Natural killer cell treated with Interleukin-12 subunit alpha and Interleukin-12 subunit beta and Interleukin-15 and Interleukin-18, amount 100 ng/mL, for 72 hours (primary cell): ENCODE data around the gene ZNF354B. TPM values are rescaled to one million over a fixed set of nuclear protein-coding genes. Genes with fewer than 3 reads are reported as not detected.
"Not testable (repeated sequence)": the region's sequence is repeated elsewhere in the genome, so short reads cannot be mapped to it uniquely, and the experiment has no call there.

Experiments used
- ATAC-seq, 2 donors: fragments of 150-1000 bp; cut with Tn5 transposase in 1 of 2; sonication (Bioruptor Pico), chemical (Tn5 transposase) in 1 of 2; 2 replicates each; pipeline ENCODE4 v1.10.0; 2021
- DNase-seq: peaks from one replicate; pipeline ENCODE4 v3.0.0; 2022; ENCODE audit warnings: low spot score
- H3K27ac Mint-ChIP-seq, 2 donors: 1 replicate in 1 of 2; 2 replicates in 1 of 2; pipeline ENCODE4 v1.8.0; 2022; ENCODE audit warnings: mixed read lengths in 2 of 2, mild to moderate bottlenecking in 1 of 2, moderate library complexity in 1 of 2
- H3K27me3 Mint-ChIP-seq, 2 donors: 1 replicate in 1 of 2; 2 replicates in 1 of 2; pipeline ENCODE4 v1.8.0; 2022; ENCODE audit warnings: mixed read lengths in 2 of 2
- H3K36me3 Mint-ChIP-seq: one replicate; pipeline ENCODE4 v1.8.0; 2022; ENCODE audit warnings: mixed read lengths
- H3K4me1 Mint-ChIP-seq, 2 donors: 1 replicate in 1 of 2; 2 replicates in 1 of 2; pipeline ENCODE4 v1.8.0; 2022; ENCODE audit warnings: low read depth in 2 of 2, mixed read lengths in 2 of 2, mild to moderate bottlenecking in 1 of 2
- H3K4me3 Mint-ChIP-seq: one replicate; pipeline ENCODE4 v1.8.0; 2022; ENCODE audit warnings: mixed read lengths
- H3K9me3 Mint-ChIP-seq: 2 replicates; pipeline ENCODE4 v1.8.0; 2022; ENCODE audit warnings: mixed read lengths
- total RNA-seq, 2 donors: library from RNA; stranded (reverse); gene quantifications; one replicate each; pipeline ENCODE4 v1.2.3, GENCODE V29; 2022

ZNF354B gene
- total RNA-seq, 2 donors from 2014 or later: 10.3 to 18.7 TPM

DNA sequence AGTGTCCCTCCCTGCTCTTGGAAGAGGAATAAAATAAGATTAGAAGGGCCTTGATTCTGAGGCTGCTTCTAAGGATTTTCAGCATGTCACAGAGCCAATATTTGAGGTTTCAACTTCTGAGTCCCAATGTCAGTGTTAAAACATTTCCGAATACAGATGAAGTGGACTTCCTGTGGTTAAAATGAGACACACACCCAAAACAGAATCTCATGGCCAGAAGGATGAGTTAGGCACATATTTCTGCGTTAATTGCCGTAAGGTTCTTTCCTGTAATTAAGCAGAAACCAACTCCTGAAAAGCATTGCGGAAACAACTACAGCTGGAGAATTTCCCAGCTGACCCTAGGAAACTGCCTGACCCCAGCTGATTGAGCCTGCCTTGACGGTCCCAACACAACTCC, 10.4 kb upstream of the ZNF354B start:
- Mint-ChIP-seq H3K36me3 (no peaks in the 10 kb centered on the region), H3K27me3 (peaks cover 15 to 24% of the 10 kb centered on the region in 2 donors), H3K4me3 (no peak overlapping the region), H3K9me3 (no peaks in the 10 kb centered on the region), H3K27ac (no peak overlapping the region), H3K4me1 (peaks cover 0 to 5% of the 10 kb centered on the region in 2 donors)
- ATAC-seq: no peak
- no peak for DNase-seq

DNA sequence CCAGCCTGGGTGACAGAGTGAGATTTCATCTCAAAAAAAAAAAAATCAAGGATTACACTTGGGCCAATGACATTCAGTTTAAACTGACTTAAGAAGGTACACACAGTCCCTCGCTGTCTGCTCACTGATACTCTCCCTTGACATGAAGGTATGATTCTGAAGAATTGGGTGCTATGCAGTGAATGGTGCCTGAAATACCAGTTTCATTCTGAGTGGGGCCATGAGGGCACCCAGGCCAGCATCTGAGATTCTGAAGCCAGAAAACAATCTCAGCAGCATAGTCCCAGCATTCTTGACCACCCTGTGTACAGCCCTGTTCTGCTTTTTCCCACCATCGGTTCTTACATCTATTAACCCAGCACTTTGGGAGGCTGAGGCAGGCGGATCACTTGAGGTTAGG, 7.8 kb upstream of the ZNF354B start:
- H3K9me3 Mint-ChIP-seq: no peaks in the 10 kb centered on the region
- DNase-seq (no peak), ATAC-seq (no peak)
- H3K27ac Mint-ChIP-seq: no peak overlapping the region
- no peaks in the 10 kb centered on the region for H3K36me3 Mint-ChIP-seq
- H3K4me3 Mint-ChIP-seq: no peak overlapping the region
- peaks cover 18 to 28% of the 10 kb centered on the region in 2 donors for H3K27me3 Mint-ChIP-seq
- H3K4me1 Mint-ChIP-seq: peaks cover 0 to 5% of the 10 kb centered on the region in 2 donors

DNA sequence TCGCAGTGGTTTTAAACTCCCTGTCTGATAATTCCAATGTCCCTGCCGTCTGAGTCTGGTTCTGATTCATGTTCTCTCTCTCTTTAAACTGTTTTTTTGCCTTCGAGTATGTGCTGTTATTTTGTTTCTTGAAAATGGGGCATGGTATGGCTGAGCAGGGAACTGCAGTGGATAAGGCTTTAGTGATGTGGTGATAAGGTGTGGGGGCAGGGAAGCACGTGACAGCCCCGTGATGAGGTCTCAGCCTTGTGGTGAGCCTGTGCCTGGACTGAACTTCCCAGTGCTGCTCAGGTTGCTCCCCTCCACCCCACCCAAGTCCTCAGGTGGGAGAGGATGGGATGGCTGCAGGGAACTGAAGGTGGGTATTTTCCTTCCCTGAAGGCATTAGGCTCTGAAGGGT, 5.5 kb upstream of the ZNF354B start:
- H3K4me1 Mint-ChIP-seq: peaks cover 1 to 3% of the 10 kb centered on the region in 2 donors
- H3K9me3 Mint-ChIP-seq: no peaks in the 10 kb centered on the region
- H3K27ac Mint-ChIP-seq: no peak overlapping the region
- ATAC-seq: no peak
- no peak for DNase-seq
- H3K27me3 Mint-ChIP-seq: peaks cover 13 to 19% of the 10 kb centered on the region in 2 donors
- H3K36me3 Mint-ChIP-seq: no peaks in the 10 kb centered on the region
- H3K4me3 Mint-ChIP-seq: no peak overlapping the region

DNA sequence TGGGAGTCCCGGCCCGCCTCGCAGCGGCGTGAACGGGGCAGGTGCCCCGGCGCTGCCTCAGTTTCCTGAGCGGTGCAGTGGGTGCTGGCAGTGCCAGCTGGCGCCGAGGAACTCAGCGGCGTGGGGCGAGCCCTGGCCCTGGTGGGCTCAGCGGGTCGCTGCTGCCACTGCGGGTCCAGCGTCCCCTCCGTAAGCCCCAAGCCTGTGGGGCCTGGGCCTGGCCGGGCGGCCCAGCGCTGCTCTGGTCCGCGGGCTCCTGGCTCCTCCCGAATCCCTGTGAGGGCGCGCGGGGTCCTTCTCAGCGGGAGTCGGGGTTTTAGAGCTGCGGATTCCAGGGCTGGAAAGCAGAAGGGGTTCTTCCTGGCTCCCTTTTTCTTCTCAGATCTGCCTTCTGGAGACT, 862 bp downstream of the ZNF354B start:
- not testable (repeated sequence) for DNase-seq, H3K27me3 Mint-ChIP-seq, H3K9me3 Mint-ChIP-seq, ATAC-seq, H3K27ac Mint-ChIP-seq
- Mint-ChIP-seq H3K4me3 (peak overlapping the region; percentile 88), H3K4me1 (peaks cover 19 to 21% of the 10 kb centered on the region in 2 donors), H3K36me3 (peaks cover 13% of the 10 kb centered on the region)

DNA sequence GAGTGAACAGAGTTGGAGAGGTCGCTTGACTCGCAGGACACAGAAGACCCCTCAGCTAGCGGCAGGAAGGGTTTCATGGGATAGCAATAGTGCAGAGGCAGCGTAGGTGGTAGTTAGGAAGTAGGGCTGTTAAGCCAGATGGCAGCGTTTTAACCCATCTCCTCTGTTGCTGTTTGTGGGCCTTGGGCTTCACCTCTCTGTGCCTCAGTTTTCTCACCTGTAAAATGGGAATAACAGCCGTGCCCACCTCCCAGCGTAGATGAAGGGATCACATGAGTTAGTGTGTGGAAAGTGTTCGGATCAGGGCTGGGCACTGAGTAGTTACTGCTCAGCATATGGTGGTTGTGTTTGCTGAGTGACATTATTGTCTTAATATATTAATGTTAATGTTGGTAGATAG, 1.9 kb downstream of the ZNF354B start:
- ATAC-seq (no peak), DNase-seq (no peak)
- no peaks in the 10 kb centered on the region for H3K27me3 Mint-ChIP-seq
- H3K9me3 Mint-ChIP-seq: no peaks in the 10 kb centered on the region
- peak overlapping the region; percentile 82 for H3K4me3 Mint-ChIP-seq
- H3K27ac Mint-ChIP-seq: peak overlapping the region; percentile 6 to 42
- peaks cover 19 to 21% of the 10 kb centered on the region in 2 donors for H3K4me1 Mint-ChIP-seq
- H3K36me3 Mint-ChIP-seq: peaks cover 21% of the 10 kb centered on the region

DNA sequence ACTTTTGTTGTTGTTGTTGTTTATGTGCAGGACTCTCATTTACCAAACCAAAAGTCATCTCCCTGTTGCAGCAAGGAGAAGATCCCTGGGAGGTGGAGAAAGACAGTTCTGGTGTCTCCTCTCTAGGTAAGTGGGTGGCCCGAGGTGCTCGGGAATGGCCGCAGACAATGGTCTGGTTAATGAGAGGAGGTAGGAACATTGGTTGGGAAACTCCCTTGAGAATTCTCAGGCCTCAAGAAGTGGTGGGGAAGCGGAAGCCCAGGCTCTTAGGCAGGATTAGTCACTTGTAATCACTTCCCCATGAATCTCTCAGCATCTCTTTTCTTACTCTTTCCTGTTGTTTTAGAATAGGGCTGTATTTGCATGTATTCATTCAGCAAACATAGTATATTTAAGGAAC, 7.2 kb downstream of the ZNF354B start:
- Mint-ChIP-seq H3K4me3 (no peak overlapping the region), H3K27ac (peak overlapping the region in 1 of 2 donors; percentile 77)
- peak in 1 of 2 donors; percentile 62 for ATAC-seq

DNA sequence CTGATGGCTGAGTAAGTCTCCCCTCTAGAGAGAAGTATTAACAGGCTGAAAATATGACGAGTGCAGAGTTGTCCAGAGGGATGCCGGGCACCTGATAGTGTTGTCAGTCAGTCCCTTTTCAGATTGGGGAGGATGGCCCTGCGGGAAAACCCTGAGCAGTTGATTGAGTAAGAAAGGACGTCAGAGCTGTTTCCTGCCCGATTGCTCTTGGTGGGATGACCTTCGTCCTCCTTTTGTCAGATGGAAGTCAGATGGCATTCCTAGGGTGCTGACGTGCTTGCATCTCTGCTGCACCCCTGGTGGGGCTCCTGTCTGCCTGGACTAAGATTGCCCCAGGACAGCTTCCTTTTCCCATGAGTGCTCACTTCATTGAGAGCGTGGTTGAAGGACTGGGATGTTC, 9.8 kb downstream of the ZNF354B start:
- Mint-ChIP-seq H3K9me3 (peaks cover 10% of the 10 kb centered on the region), H3K27me3 (no peaks in the 10 kb centered on the region), H3K27ac (no peak overlapping the region), H3K36me3 (peaks cover 61% of the 10 kb centered on the region), H3K4me3 (no peak overlapping the region), H3K4me1 (peaks cover 11 to 22% of the 10 kb centered on the region in 2 donors)
- DNase-seq (no peak), ATAC-seq (no peak)

More for the DNA sequence above, 7.2 kb downstream of the ZNF354B start:
- H3K27me3 Mint-ChIP-seq: no peaks in the 10 kb centered on the region
- peaks cover 10 to 23% of the 10 kb centered on the region in 2 donors for H3K4me1 Mint-ChIP-seq
- no peak for DNase-seq
- peaks cover 4% of the 10 kb centered on the region for H3K9me3 Mint-ChIP-seq
- H3K36me3 Mint-ChIP-seq: peaks cover 43% of the 10 kb centered on the region

DNA sequence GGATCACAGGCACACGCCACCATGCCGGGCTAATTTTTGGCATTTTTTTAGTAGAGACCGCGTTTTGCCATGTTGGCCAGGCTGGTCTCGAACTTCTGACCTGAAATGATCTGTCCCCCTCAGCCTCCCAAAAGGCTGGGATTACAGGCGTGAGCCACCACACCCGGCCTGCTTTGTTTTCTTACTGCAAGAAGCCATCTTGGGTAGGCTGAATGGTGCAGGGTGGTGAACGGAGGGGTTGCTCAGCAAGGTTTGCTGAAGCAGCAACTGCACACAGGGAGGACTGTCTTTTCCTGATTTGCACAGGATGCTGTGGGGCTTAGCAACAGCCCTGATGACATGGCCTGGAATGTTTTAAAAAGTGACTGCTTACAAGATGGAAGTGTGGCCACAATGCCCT, 10.7 kb downstream of the ZNF354B start:
- Mint-ChIP-seq H3K27ac (no peak overlapping the region), H3K4me1 (peaks cover 11 to 28% of the 10 kb centered on the region in 2 donors), H3K9me3 (peaks cover 11% of the 10 kb centered on the region), H3K4me3 (no peak overlapping the region), H3K27me3 (no peaks in the 10 kb centered on the region), H3K36me3 (peaks cover 70% of the 10 kb centered on the region)
- DNase-seq: no peak
- no peak for ATAC-seq

DNA sequence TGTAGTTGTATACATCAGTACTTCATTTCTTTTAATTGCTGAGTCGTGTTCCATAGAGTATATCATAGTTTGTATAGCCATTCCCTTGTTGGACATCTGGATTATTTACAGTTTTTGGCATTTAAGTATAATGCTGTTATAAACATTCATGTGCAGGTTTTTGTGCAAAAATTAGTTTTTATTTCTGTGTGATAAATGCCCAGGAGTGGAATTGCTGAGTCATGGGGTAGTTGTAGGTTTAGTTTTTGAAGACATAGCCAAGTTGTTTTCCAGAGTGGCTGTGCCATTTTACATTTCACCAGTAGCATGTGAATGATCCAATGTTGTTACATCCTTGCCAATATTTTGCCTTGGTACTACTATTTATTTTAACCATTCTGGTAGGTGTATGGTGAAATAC, 12.5 kb downstream of the ZNF354B start:
- ATAC-seq: no peak
- Mint-ChIP-seq H3K9me3 (peaks cover 17% of the 10 kb centered on the region), H3K36me3 (peaks cover 65% of the 10 kb centered on the region), H3K27ac (no peak overlapping the region), H3K27me3 (no peaks in the 10 kb centered on the region), H3K4me3 (no peak overlapping the region), H3K4me1 (peaks cover 11 to 28% of the 10 kb centered on the region in 2 donors)
- no peak for DNase-seq

DNA sequence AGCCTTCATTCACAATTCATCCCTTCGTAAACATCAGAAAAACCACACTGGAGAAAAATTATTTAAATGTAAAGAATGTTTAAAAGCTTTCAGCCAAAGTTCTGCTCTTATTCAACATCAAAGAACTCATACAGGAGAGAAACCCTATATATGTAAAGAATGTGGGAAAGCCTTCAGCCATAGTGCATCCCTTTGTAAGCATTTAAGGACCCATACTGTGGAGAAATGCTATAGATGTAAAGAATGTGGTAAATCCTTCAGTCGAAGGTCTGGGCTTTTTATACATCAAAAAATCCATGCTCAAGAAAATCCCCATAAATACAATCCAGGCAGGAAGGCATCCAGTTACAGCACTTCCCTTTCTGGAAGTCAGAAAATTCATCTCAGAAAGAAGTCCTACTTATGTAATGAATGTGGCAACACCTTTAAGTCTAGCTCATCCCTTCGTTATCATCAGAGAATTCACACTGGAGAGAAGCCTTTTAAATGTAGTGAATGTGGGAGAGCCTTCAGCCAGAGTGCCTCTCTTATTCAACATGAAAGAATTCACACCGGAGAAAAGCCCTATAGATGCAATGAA, 23.5 kb downstream of the ZNF354B start:
- ATAC-seq, DNase-seq, H3K4me1 Mint-ChIP-seq, H3K4me3 Mint-ChIP-seq, H3K27me3 Mint-ChIP-seq, H3K27ac Mint-ChIP-seq: not testable (repeated sequence)
- Mint-ChIP-seq H3K36me3 (peaks cover 68% of the 10 kb centered on the region), H3K9me3 (peaks cover 26% of the 10 kb centered on the region)

DNA sequence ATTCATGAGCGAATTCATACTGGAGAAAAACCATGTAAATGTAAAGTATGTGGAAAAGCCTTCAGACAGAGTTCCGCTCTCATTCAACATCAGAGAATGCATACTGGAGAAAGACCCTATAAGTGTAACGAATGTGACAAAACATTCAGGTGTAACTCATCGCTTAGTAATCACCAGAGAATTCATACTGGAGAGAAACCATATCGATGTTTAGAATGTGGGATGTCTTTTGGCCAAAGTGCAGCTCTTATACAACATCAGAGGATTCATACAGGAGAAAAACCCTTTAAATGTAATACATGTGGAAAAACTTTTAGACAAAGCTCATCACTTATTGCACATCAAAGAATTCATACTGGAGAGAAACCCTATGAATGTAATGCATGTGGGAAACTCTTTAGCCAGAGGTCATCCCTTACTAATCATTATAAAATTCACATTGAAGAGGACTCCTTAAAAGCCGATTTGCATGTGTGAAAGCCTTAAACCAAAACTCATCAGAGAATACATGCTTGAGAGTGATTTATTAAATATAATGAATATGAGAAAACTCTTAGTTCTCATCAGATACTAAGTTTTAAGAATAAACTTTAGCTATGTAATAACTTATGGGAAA, 24.2 kb downstream of the ZNF354B start:
- peaks cover 30% of the 10 kb centered on the region for H3K9me3 Mint-ChIP-seq
- H3K4me3 Mint-ChIP-seq: no peak overlapping the region
- peaks cover 71% of the 10 kb centered on the region for H3K36me3 Mint-ChIP-seq

DNA sequence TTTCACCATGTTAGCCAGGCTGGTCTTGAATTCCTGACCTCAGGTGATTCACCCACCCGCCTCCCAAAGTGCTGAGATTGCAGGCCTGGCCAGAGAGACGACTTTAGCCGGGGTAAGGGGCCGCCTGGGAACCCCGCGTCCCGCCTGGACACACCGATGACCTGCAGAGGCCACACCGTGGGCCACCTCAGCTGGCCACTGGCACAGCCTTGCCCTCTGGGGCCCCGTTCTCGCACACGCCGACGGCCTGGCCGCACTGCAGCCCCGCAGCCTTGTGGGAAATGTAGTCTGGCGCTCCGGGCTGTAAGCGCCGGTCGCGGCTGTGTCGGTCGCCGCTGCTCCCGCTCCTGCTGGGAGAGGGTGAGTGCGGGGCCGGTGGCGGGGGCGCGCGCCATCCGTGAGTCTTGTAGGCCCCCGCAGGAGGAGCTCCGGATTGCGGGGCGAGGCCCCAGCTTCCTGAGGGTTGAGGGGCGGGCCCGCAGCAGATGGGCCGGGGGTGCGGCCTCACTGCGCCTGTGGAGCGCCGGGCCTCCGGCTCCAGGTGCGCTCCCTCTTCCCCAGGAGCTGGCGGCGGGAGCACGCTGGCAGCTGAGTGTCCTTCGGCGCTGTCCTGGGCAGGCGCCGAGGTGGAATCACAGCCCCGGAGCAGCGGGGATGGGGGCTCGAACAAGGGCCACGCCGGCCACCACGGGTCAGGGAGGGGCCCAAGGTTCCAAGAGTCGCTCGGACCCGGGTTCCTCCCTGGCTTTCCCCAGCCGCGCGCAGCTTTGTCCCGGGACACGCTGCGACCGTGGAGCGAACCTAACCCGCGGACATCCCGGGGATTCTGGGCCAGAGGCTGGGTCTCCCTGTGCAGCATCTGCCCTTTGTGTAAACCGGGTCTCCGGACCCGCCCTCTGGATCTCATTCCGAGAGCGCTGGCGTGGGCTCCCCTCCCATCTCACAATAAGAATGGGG, 36.1 kb downstream of the ZNF354B start, which contains the start of gene ZFP2:
TSS of gene ZFP2 (plus strand) at position 299 of the 957 bp plus-strand sequence. CDS start 35,401 bp downstream, outside the sequence.
- peak; percentile 74 to 79 for ATAC-seq
- Mint-ChIP-seq H3K36me3 (peaks cover 30% of the 10 kb centered on the region), H3K4me1 (no peaks in the 10 kb centered on the region), H3K4me3 (peak within 1 kb of the TSS; percentile 73), H3K27ac (no peak within 1 kb of the TSS), H3K9me3 (peaks cover 15% of the 10 kb centered on the region), H3K27me3 (no peaks in the 10 kb centered on the region)
- DNase-seq: no peak

More for the DNA sequence above, 24.2 kb downstream of the ZNF354B start:
- Mint-ChIP-seq H3K4me1 (no peaks in the 10 kb centered on the region), H3K27me3 (no peaks in the 10 kb centered on the region), H3K27ac (no peak overlapping the region)
- ATAC-seq (no peak), DNase-seq (no peak)

DNA sequence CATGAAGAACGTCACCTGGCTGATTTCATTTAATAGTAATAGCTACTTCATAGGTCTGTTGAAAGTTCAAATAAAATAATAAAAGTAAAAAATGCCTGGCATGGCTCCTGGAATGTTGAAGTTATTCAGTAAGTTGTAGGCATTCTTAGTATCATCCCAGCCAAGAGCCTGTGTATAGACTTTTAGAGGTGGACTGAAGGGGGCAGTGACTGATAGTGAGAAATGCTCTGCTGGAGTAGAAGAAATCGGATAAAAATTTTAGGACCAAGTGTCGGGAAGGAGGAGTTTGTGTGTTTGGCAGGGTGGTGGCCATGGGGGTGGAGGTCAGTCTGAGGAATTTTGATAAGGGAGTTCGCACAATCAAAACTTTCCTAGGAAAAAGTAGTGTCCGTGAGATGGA, 39.5 kb downstream of the ZNF354B start:
- Mint-ChIP-seq H3K4me1 (no peaks in the 10 kb centered on the region), H3K27ac (no peak overlapping the region), H3K4me3 (no peak overlapping the region), H3K36me3 (peaks cover 23% of the 10 kb centered on the region), H3K27me3 (no peaks in the 10 kb centered on the region), H3K9me3 (peaks cover 9% of the 10 kb centered on the region)
- ATAC-seq (no peak), DNase-seq (no peak)

DNA sequence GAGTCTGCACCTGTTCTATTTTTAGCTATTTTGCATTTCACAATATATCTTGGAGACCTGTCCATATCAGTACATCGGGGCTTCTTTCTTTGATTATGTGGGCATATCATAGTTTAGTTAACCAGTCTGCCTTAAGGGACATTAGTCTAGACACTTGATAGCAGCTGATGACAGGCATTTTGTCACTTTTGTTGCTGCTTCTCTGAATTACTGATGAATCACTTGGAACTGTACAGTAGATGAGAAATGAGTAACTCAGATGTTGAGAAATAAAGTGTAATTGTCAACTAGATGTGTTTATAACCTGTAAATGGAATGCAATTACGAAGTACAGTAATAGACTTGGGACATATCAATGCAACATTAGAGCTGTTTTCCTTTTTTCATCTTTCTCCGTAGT, 43.1 kb downstream of the ZNF354B start:
- Mint-ChIP-seq H3K9me3 (peaks cover 5% of the 10 kb centered on the region), H3K27ac (no peak overlapping the region), H3K4me3 (no peak overlapping the region), H3K36me3 (peaks cover 17% of the 10 kb centered on the region), H3K27me3 (no peaks in the 10 kb centered on the region), H3K4me1 (no peaks in the 10 kb centered on the region)
- ATAC-seq (no peak), DNase-seq (no peak)
